SU-DHL-6 (cell line): ENCODE results near the gene PIAS2.
"Not testable (repeated sequence)": the region's sequence is repeated elsewhere in the genome, so short reads cannot be mapped to it uniquely, and the experiment has no call there.

Source experiments
- EZH2phosphoT487 ChIP-seq: fragments of 200-600 bp; sonication (generic), shearing (Covaris generic); conservative IDR thresholded peaks from 2 replicates; pipeline ENCODE4 v1.6.1; 2018; ENCODE audit warnings: mild to moderate bottlenecking, antibody characterized with exemption, low read length, moderate library complexity, mixed read lengths
- TF ChIP-seq, protein P1 (sequence below): fragments of 200-600 bp; sonication (generic); IDR thresholded peaks from one replicate; pipeline ENCODE4 v1.5.1; 2017; ENCODE audit warnings: antibody characterized with exemption, mild to moderate bottlenecking, low read length, moderate library complexity; ENCODE audit not compliant: insufficient read depth, poor library complexity, severe bottlenecking

GRCh38 chr18:46963656-46964578 lies 46.6 kb upstream of the PIAS2 start:
- TF ChIP-seq, protein P1, sequence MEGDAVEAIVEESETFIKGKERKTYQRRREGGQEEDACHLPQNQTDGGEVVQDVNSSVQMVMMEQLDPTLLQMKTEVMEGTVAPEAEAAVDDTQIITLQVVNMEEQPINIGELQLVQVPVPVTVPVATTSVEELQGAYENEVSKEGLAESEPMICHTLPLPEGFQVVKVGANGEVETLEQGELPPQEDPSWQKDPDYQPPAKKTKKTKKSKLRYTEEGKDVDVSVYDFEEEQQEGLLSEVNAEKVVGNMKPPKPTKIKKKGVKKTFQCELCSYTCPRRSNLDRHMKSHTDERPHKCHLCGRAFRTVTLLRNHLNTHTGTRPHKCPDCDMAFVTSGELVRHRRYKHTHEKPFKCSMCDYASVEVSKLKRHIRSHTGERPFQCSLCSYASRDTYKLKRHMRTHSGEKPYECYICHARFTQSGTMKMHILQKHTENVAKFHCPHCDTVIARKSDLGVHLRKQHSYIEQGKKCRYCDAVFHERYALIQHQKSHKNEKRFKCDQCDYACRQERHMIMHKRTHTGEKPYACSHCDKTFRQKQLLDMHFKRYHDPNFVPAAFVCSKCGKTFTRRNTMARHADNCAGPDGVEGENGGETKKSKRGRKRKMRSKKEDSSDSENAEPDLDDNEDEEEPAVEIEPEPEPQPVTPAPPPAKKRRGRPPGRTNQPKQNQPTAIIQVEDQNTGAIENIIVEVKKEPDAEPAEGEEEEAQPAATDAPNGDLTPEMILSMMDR = not testable (repeated sequence)
- not testable (repeated sequence) for TF ChIP-seq EZH2phosphoT487
